Neuronal stem cell (in vitro differentiated cells): ENCODE measurements around the gene KAZN.
A peak's percentile ranks its signal among the peaks of the same experiment; 100 is the strongest.

Source experiments
- DNase-seq: peaks from one replicate; pipeline ENCODE4 v3.0.0-alpha.2; 2013; ENCODE audit warnings: low spot score
- H2AFZ ChIP-seq: one replicate; pipeline ENCODE4 v1.6.1; 2013; ENCODE audit warnings: mild to moderate bottlenecking, low read length, inconsistent platforms
- H2AK5ac ChIP-seq: 2 replicates; pipeline ENCODE4 v1.6.1; 2013; ENCODE audit warnings: low read depth, mild to moderate bottlenecking, inconsistent platforms, low read length, moderate library complexity, mixed read lengths
- H2BK120ac ChIP-seq: 2 replicates; pipeline ENCODE4 v1.6.1; 2013; ENCODE audit warnings: low read depth, mild to moderate bottlenecking, inconsistent platforms, low read length, moderate library complexity, mixed read lengths
- H2BK12ac ChIP-seq: one replicate; pipeline ENCODE4 v1.6.1; 2013; ENCODE audit warnings: low read length, inconsistent platforms
- H2BK15ac ChIP-seq: 2 replicates; pipeline ENCODE4 v1.6.1; 2013; ENCODE audit warnings: mild to moderate bottlenecking, low read length, inconsistent platforms, mixed read lengths
- H2BK5ac ChIP-seq: one replicate; pipeline ENCODE4 v1.6.1; 2013; ENCODE audit warnings: inconsistent platforms, mild to moderate bottlenecking, low read length, moderate library complexity
- H3K14ac ChIP-seq: one replicate; pipeline ENCODE4 v1.6.1; 2013; ENCODE audit warnings: low read length, inconsistent platforms
- H3K18ac ChIP-seq: 2 replicates; pipeline ENCODE4 v1.6.1; 2013; ENCODE audit warnings: low read length, inconsistent platforms
- H3K23ac ChIP-seq: 2 replicates; pipeline ENCODE4 v1.6.1; 2013; ENCODE audit warnings: low read depth, mild to moderate bottlenecking, mixed read lengths, low read length, inconsistent platforms; ENCODE audit not compliant: poor library complexity
- H3K27ac ChIP-seq: replicated peaks from 3 replicates; pipeline ENCODE4 v1.5.1; 2013; ENCODE audit warnings: low read length, inconsistent platforms
- H3K27me3 ChIP-seq, 3 experiments: 2 replicates each; pipeline ENCODE4 v1.6.1; 2013; ENCODE audit warnings: low read length in 3 of 3, mild to moderate bottlenecking in 2 of 3, inconsistent platforms in 1 of 3, low read depth in 1 of 3, mixed read lengths in 1 of 3, moderate library complexity in 1 of 3; ENCODE audit not compliant: control insufficient read depth in 3 of 3, insufficient read depth in 3 of 3
- H3K36me3 ChIP-seq, 2 donors: replicated peaks in 1 of 2; 2 replicates each; pipeline ENCODE4 v1.6.1; 2013; ENCODE audit warnings: low read length in 2 of 2; ENCODE audit not compliant: control insufficient read depth in 2 of 2, insufficient read depth in 2 of 2
- H3K4ac ChIP-seq: 2 replicates; pipeline ENCODE4 v1.6.1; 2013; ENCODE audit warnings: inconsistent platforms, mild to moderate bottlenecking, low read length, moderate library complexity
- H3K4me1 ChIP-seq, 2 donors: 1 replicate in 1 of 2; 2 replicates in 1 of 2; pipeline ENCODE4 v1.6.1; 2013; ENCODE audit warnings: low read length in 2 of 2, low read depth in 1 of 2; ENCODE audit not compliant: control insufficient read depth in 2 of 2, insufficient read depth in 1 of 2
- H3K4me2 ChIP-seq: one replicate; pipeline ENCODE4 v1.6.1; 2013; ENCODE audit warnings: mild to moderate bottlenecking, low read length, inconsistent platforms; ENCODE audit not compliant: insufficient read depth, poor library complexity, severe bottlenecking
- H3K4me3 ChIP-seq, 2 donors: 2 replicates each; pipeline ENCODE4 v1.5.1; 2013; ENCODE audit warnings: low read length in 2 of 2, mild to moderate bottlenecking in 2 of 2, inconsistent platforms in 1 of 2, moderate library complexity in 1 of 2
- H3K79me1 ChIP-seq: one replicate; pipeline ENCODE4 v1.6.1; 2013; ENCODE audit warnings: low read depth, mild to moderate bottlenecking, inconsistent platforms, low read length, moderate library complexity
- H3K9ac ChIP-seq: one replicate; pipeline ENCODE4 v1.6.1; 2013; ENCODE audit warnings: mild to moderate bottlenecking, low read depth, low read length, inconsistent platforms; ENCODE audit not compliant: poor library complexity
- H3K9me3 ChIP-seq, 2 donors: replicated peaks in 1 of 2; 2 replicates each; pipeline versions ENCODE3 to v1.6.1; 2013; ENCODE audit warnings: low read length in 2 of 2, mild to moderate bottlenecking in 2 of 2, inconsistent platforms in 1 of 2, low read depth in 1 of 2, mixed read lengths in 1 of 2, moderate library complexity in 1 of 2; ENCODE audit not compliant: control insufficient read depth in 2 of 2, insufficient read depth in 1 of 2
- H4K8ac ChIP-seq: one replicate; pipeline ENCODE4 v1.6.1; 2013; ENCODE audit warnings: low read depth, mild to moderate bottlenecking, inconsistent platforms, low read length, moderate library complexity
- H4K91ac ChIP-seq: one replicate; pipeline ENCODE4 v1.6.1; 2013; ENCODE audit warnings: low read length, low read depth, mild to moderate bottlenecking, inconsistent platforms; ENCODE audit not compliant: poor library complexity
- WGBS, 2 donors: extraction: QIAGEN DNeasy Blood & Tissue Kit; methylation state at CpG; one replicate each; pipeline ENCODE4 v1.1.7; 2013; ENCODE audit warnings: missing lambda C conversion rate in 2 of 2, mixed read lengths in 1 of 2; ENCODE audit not compliant: insufficient read length in 2 of 2, insufficient replicate concordance in 1 of 2; ENCODE audit errors: extremely low coverage in 2 of 2; 5-methylcytosine and 5-hydroxymethylcytosine counted together

KAZN gene

DNA sequence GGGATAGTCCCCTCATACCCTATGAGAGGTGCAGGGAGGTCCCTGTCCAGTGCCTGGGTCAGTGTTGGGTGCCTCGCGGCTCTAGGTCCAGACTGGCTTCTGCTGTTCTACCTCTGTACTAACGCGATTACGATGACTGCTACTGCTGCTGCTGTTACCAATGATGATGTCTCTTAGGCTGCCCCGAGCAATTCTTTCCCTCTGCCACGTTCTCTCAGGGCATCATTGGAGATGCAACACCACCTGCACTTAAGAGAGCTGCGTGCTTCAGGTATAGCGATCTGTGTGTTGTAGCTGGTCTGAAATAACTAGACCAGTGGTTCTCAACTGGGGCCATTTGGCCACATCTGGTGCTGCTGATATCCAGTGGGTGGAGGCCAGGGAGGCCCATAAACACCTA, 36.9 kb downstream of the KAZN start:
- Histone ChIP-seq H3K9me3 (peaks cover 0 to 5% of the 10 kb centered on the region in 2 donors), H3K4me1 (peaks cover 11 to 20% of the 10 kb centered on the region in 2 donors), H3K4ac (no peak overlapping the region), H2BK5ac (no peak overlapping the region), H3K27me3 (no peaks in the 10 kb centered on the region), H4K8ac (no peak overlapping the region), H2AK5ac (peak overlapping the region; percentile 6), H3K23ac (no peak overlapping the region), H3K79me1 (no peaks in the 10 kb centered on the region), H3K27ac (no peak overlapping the region), H3K4me2 (no peak overlapping the region), H2AFZ (no peak overlapping the region), H2BK120ac (no peak overlapping the region), H2BK15ac (no peak overlapping the region), H2BK12ac (peak overlapping the region; percentile 51), H3K18ac (no peak overlapping the region), H3K36me3 (peaks cover 0 to 87% of the 10 kb centered on the region in 2 donors), H3K9ac (no peak overlapping the region), H4K91ac (no peak overlapping the region), H3K4me3 (no peak overlapping the region), H3K14ac (no peak overlapping the region)
- DNase-seq: no peak
- no CpG with 5 or more reads among the region's 9 CpGs for WGBS, 2 donors

DNA sequence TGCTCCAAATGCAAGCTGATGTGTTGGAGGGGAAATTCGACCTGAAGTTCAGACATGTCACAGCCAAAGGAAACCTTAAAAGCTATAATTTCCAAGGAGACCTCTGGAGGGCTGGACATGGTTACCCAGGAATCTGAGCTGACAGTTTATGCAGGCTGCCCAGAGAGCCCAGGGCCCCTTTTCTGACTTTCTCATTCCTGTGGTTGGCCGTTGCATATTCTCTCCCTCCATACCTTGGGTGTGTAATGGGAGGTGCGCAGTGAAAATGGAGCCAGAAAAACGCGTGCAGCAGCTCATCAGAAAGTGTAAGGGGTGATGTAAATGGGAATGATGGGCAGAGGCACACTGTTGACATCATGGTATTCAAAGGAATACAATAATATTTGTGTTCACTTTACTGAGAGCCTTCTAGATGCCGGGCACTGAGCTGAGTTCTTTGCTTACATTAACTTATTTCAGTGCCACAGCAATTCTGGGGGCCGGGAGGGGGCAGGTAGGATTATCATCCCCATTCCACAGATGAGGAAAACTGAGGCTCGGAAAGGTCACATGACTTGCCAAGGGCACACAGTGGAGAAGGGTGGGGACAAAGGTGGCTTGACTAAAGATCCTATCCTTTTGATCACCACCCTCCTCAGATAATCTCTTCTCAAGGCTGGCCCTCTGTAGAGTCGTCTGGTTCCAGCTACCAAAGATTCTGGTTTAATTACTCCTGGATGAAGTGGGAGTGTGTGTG, 38.6 kb downstream of the KAZN start:
- H2AK5ac ChIP-seq: no peak overlapping the region
- H2BK120ac ChIP-seq: no peak overlapping the region
- H3K4me2 ChIP-seq: no peak overlapping the region
- no peak overlapping the region for H3K18ac ChIP-seq
- no peak overlapping the region for H3K23ac ChIP-seq
- WGBS, 2 donors: no CpG with 5 or more reads among the region's 9 CpGs
- H3K9ac ChIP-seq: no peak overlapping the region
- no peak overlapping the region for H3K4me3 ChIP-seq
- no peak overlapping the region for H4K91ac ChIP-seq
- H2BK5ac ChIP-seq: no peak overlapping the region
- H2AFZ ChIP-seq: no peak overlapping the region
- no peak overlapping the region for H2BK15ac ChIP-seq
- no peak overlapping the region for H3K4ac ChIP-seq
- H3K27ac ChIP-seq: no peak overlapping the region
- H3K14ac ChIP-seq: no peak overlapping the region
- no peak overlapping the region for H4K8ac ChIP-seq
- no peaks in the 10 kb centered on the region for H3K79me1 ChIP-seq
- H3K4me1 ChIP-seq: peaks cover 11 to 20% of the 10 kb centered on the region in 2 donors
- DNase-seq: no peak
- no peak overlapping the region for H2BK12ac ChIP-seq
- no peaks in the 10 kb centered on the region for H3K27me3 ChIP-seq
- peaks cover 0 to 87% of the 10 kb centered on the region in 2 donors for H3K36me3 ChIP-seq
- H3K9me3 ChIP-seq: peaks cover 0 to 19% of the 10 kb centered on the region in 2 donors

DNA sequence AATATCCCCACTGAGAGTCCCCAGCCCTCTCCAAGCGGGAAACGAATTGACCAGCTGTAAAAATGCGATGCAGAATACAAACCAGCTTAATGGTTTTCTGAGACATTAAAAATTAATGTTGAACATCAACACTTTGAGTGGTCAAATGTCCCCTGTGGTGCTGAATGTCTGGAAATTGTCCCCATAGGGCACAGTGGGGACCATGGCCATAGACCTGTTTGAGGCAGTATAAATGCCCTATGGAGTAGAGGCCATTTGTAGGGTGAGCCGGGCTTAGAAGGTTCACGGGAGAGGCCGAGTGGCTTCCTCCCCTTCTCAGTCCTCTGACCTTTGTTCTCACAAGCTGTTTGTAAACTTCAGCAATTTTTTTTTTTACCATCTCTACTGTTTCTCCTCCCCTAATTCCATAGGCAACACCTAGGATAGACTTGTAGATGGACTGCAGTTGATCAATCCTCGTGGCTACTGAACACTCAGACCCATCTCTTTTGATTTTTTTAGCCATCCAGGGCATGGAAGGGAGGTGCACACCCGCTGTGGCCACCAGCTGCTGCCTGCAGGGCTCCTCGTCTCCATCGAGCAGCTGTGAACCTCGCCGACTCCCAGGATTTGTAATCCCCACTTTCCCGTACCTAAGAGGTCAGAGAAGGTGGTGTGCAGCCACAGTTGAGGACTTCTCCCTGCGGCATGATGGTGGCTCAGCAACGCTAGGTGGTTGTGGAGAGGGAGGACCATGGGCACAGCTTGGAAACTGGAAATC, 41.0 kb downstream of the KAZN start:
- Histone ChIP-seq H2AFZ (no peak overlapping the region), H4K8ac (no peak overlapping the region), H3K4me3 (no peak overlapping the region), H2AK5ac (peak overlapping the region; percentile 74), H2BK15ac (no peak overlapping the region), H3K9me3 (peaks cover 0 to 33% of the 10 kb centered on the region in 2 donors), H3K36me3 (peaks cover 0 to 76% of the 10 kb centered on the region in 2 donors), H2BK120ac (no peak overlapping the region), H3K9ac (no peak overlapping the region), H2BK5ac (no peak overlapping the region), H3K14ac (no peak overlapping the region), H3K23ac (no peak overlapping the region), H3K27me3 (no peaks in the 10 kb centered on the region), H3K4me2 (no peak overlapping the region), H3K4ac (no peak overlapping the region), H3K4me1 (peaks cover 6 to 14% of the 10 kb centered on the region in 2 donors), H2BK12ac (no peak overlapping the region), H4K91ac (no peak overlapping the region), H3K18ac (peak overlapping the region; percentile 81), H3K79me1 (no peaks in the 10 kb centered on the region), H3K27ac (no peak overlapping the region)
- no CpG with 5 or more reads among the region's 15 CpGs for WGBS, 2 donors
- no peak for DNase-seq

DNA sequence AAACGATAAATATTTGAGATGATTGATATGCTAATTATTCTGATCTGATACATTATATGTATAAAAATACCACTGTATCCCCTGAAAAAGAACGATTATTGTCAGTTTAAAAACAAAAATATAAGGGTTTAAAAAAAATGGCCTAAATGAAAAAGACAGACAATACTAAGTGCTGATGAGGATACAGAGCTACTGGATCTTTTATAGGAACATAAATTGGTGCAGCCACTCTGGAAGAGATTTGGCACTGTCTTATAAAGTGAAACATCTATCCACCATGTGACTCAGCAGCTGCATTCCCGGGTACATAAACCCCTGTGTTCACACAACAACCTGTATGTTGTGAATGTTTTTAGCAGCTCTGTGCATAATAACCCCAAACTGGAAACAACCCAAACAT, 44.2 kb downstream of the KAZN start:
- H3K9ac ChIP-seq: no peak overlapping the region
- no peak overlapping the region for H2BK5ac ChIP-seq
- peaks cover 2 to 3% of the 10 kb centered on the region in 2 donors for H3K4me1 ChIP-seq
- no peak overlapping the region for H3K18ac ChIP-seq
- no peak overlapping the region for H2BK15ac ChIP-seq
- WGBS, 2 donors: no CpG with 5 or more reads among the region's 3 CpGs
- H2BK12ac ChIP-seq: no peak overlapping the region
- no peak overlapping the region for H2AK5ac ChIP-seq
- H4K91ac ChIP-seq: no peak overlapping the region
- H2AFZ ChIP-seq: no peak overlapping the region
- no peak overlapping the region for H3K23ac ChIP-seq
- H3K4me2 ChIP-seq: no peak overlapping the region
- H3K4ac ChIP-seq: no peak overlapping the region
- H4K8ac ChIP-seq: no peak overlapping the region
- no peak overlapping the region for H3K4me3 ChIP-seq
- H3K79me1 ChIP-seq: no peaks in the 10 kb centered on the region
- no peak overlapping the region for H3K14ac ChIP-seq
- no peak overlapping the region for H3K27ac ChIP-seq
- no peak for DNase-seq
- H3K36me3 ChIP-seq: peaks cover 0 to 48% of the 10 kb centered on the region in 2 donors
- H2BK120ac ChIP-seq: no peak overlapping the region
- H3K27me3 ChIP-seq: no peaks in the 10 kb centered on the region
- H3K9me3 ChIP-seq: peaks cover 0 to 43% of the 10 kb centered on the region in 2 donors
